ENCODE data around the gene ACACB.

GRCh38 chr12:109199324-109199723, 82.9 kb downstream of the ACACB start:
- TF ChIP-seq EP300 (conservative IDR thresholded peaks at IDR 0.05; ENCODE audit: poor library complexity, severe bottlenecking) (no peak), POLR2AphosphoS5 (IDR thresholded peaks at IDR 0.05) (no peak), RAD21 (conservative IDR thresholded peaks at IDR 0.05) (no peak)
- TF ChIP-seq, protein P1, sequence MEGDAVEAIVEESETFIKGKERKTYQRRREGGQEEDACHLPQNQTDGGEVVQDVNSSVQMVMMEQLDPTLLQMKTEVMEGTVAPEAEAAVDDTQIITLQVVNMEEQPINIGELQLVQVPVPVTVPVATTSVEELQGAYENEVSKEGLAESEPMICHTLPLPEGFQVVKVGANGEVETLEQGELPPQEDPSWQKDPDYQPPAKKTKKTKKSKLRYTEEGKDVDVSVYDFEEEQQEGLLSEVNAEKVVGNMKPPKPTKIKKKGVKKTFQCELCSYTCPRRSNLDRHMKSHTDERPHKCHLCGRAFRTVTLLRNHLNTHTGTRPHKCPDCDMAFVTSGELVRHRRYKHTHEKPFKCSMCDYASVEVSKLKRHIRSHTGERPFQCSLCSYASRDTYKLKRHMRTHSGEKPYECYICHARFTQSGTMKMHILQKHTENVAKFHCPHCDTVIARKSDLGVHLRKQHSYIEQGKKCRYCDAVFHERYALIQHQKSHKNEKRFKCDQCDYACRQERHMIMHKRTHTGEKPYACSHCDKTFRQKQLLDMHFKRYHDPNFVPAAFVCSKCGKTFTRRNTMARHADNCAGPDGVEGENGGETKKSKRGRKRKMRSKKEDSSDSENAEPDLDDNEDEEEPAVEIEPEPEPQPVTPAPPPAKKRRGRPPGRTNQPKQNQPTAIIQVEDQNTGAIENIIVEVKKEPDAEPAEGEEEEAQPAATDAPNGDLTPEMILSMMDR (IDR thresholded peaks at IDR 0.05; ENCODE audit: poor library complexity, severe bottlenecking) = no peak

Data from neural cell (in vitro differentiated cells).